Activated T-helper 2 cell treated with anti-CD3 and anti-CD28 coated beads, Interferon-gamma antibody, Interleukin-2, Interleukin-4, amounts not matched to agents 10 μg/mL and 5 μg/mL and 100 μg/mL, durations not matched to agents 14 hours and 24 hours and 36 hours (primary cell): ENCODE measurements around the gene AFF1. TPM values are rescaled to one million over a fixed set of nuclear protein-coding genes. Genes with fewer than 3 reads are reported as not detected.

Experiments used
- DNase-seq: peaks from one replicate; pipeline ENCODE4 v3.0.0; 2021; ENCODE audit warnings: low spot score
- H3K27ac Mint-ChIP-seq: one replicate; pipeline ENCODE4 v1.8.0; 2021; ENCODE audit warnings: mixed read lengths
- H3K27me3 Mint-ChIP-seq: one replicate; pipeline ENCODE4 v1.8.0; 2021; ENCODE audit warnings: low read depth, mixed read lengths
- H3K36me3 Mint-ChIP-seq: one replicate; pipeline ENCODE4 v1.8.0; 2021; ENCODE audit warnings: low read depth, mixed read lengths
- H3K4me1 Mint-ChIP-seq: one replicate; pipeline ENCODE4 v1.8.0; 2021; ENCODE audit warnings: low read depth, mixed read lengths
- H3K4me3 Mint-ChIP-seq: one replicate; pipeline ENCODE4 v1.8.0; 2021; ENCODE audit warnings: low read depth, mild to moderate bottlenecking, moderate library complexity, mixed read lengths
- H3K9me3 Mint-ChIP-seq: one replicate; pipeline ENCODE4 v1.8.0; 2021; ENCODE audit warnings: mixed read lengths
- intact Hi-C: fragments of 100-400 bp; cut with micrococcal nuclease; formaldehyde crosslinking; loops from one replicate; pipeline ENCODE4 v1.15.1; 2023
- total RNA-seq: library from RNA; stranded (reverse); gene quantifications from 2 replicates; pipeline ENCODE4 v1.2.3, GENCODE V29; 2022

The AFF1 gene
- total RNA-seq, 1 donor from 2014 or later = 60.4 TPM

DNA sequence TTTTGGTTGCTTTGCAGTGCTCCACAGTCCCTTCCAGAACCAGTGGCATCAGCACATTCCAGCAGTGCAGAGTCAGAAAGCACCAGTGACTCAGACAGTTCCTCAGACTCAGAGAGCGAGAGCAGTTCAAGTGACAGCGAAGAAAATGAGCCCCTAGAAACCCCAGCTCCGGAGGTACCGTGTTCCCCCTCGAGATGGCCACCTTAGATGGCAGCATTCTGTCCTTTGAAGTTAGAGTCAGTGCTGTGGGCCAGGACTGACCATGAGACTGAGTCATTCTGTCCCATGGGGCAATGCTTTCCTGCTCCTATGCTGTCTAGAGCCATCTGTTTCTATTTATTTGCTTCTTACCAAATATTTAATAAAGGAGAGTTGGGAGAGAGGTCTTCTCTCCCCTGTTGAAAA is 173.3 kb downstream of the AFF1 start:
- no peak for DNase-seq
- peaks cover 16% of the 10 kb centered on the region for H3K4me1 Mint-ChIP-seq
- no peaks in the 10 kb centered on the region for H3K9me3 Mint-ChIP-seq
- no peak overlapping the region for H3K4me3 Mint-ChIP-seq
- intact Hi-C loops = no loop called here
- no peak overlapping the region for H3K27ac Mint-ChIP-seq
- no peaks in the 10 kb centered on the region for H3K27me3 Mint-ChIP-seq
- H3K36me3 Mint-ChIP-seq = peaks cover 48% of the 10 kb centered on the region

DNA sequence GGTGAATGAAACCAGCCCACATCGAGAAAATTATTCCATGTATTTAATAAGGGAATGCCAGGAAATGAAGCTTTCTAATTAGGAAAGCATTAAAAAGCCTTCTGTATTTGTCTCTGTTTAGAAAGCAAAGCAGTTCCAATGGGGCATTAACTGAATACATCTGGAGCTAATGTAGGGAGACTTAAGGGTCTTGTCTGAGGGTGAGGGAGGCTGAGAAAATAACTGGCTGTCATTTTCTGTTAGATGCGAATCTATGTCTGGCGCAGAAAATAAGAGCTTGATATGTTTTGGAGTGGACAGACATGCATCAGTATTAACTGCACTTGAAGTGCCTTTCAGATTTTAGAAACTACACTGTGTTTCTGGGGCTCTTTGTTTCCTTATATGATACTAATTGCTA is 174.3 kb downstream of the AFF1 start:
- intact Hi-C loops = no loop called here
- Mint-ChIP-seq H3K36me3 (peaks cover 50% of the 10 kb centered on the region), H3K27ac (no peak overlapping the region), H3K4me3 (no peak overlapping the region), H3K9me3 (no peaks in the 10 kb centered on the region), H3K27me3 (no peaks in the 10 kb centered on the region), H3K4me1 (peaks cover 9% of the 10 kb centered on the region)
- DNase-seq = no peak

GRCh38 chr4:87109945-87110344 is 175.1 kb downstream of the AFF1 start:
- no peak overlapping the region for H3K27ac Mint-ChIP-seq
- peaks cover 56% of the 10 kb centered on the region for H3K36me3 Mint-ChIP-seq
- no peak overlapping the region for H3K4me3 Mint-ChIP-seq
- intact Hi-C loops = no loop called here
- no peaks in the 10 kb centered on the region for H3K9me3 Mint-ChIP-seq
- DNase-seq = no peak
- H3K27me3 Mint-ChIP-seq = no peaks in the 10 kb centered on the region
- H3K4me1 Mint-ChIP-seq = peaks cover 8% of the 10 kb centered on the region

DNA sequence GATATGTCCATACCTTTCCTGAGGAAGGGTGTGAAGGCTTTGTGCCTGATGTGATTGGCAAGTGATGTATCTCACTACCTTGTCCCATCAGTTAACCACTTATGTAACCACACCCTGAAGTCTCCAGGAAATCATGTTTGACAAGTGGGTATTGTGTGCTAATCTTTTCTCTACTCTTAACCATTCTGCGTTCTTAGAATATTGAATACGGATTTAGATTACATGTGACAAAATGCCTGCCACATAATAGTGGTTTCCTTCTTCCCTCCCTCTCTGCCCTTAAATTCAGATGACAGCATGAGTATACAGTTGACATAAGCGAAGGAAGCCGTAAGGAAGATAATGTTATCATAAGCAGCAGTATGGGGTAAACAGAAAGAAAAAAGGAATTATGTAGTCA is 177.3 kb downstream of the AFF1 start:
- no peak overlapping the region for H3K4me3 Mint-ChIP-seq
- no peak overlapping the region for H3K27ac Mint-ChIP-seq
- no peak for DNase-seq
- H3K4me1 Mint-ChIP-seq = peaks cover 7% of the 10 kb centered on the region
- peaks cover 66% of the 10 kb centered on the region for H3K36me3 Mint-ChIP-seq
- intact Hi-C loops = no loop called here
- no peaks in the 10 kb centered on the region for H3K27me3 Mint-ChIP-seq
- no peaks in the 10 kb centered on the region for H3K9me3 Mint-ChIP-seq

DNA sequence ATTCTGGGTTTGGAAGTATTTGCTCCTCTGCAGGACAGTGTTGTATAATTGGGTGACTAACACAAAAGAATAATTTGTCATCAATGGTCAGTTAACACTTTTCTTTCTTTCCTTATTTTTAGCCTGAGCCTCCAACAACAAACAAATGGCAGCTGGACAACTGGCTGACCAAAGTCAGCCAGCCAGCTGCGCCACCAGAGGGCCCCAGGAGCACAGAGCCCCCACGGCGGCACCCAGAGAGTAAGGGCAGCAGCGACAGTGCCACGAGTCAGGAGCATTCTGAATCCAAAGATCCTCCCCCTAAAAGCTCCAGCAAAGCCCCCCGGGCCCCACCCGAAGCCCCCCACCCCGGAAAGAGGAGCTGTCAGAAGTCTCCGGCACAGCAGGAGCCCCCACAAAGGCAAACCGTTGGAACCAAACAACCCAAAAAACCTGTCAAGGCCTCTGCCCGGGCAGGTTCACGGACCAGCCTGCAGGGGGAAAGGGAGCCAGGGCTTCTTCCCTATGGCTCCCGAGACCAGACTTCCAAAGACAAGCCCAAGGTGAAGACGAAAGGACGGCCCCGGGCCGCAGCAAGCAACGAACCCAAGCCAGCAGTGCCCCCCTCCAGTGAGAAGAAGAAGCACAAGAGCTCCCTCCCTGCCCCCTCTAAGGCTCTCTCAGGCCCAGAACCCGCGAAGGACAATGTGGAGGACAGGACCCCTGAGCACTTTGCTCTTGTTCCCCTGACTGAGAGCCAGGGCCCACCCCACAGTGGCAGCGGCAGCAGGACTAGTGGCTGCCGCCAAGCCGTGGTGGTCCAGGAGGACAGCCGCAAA is 179.6 kb downstream of the AFF1 start:
- H3K27ac Mint-ChIP-seq = no peak overlapping the region
- H3K36me3 Mint-ChIP-seq = peaks cover 54% of the 10 kb centered on the region

GRCh38 chr4:87116231-87116630 is 181.4 kb downstream of the AFF1 start:
- Mint-ChIP-seq H3K27me3 (no peaks in the 10 kb centered on the region), H3K9me3 (no peaks in the 10 kb centered on the region), H3K4me3 (no peak overlapping the region), H3K27ac (no peak overlapping the region), H3K36me3 (peaks cover 61% of the 10 kb centered on the region), H3K4me1 (peaks cover 7% of the 10 kb centered on the region)
- intact Hi-C loops = no loop called here
- DNase-seq = no peak

More for the DNA sequence above, 179.6 kb downstream of the AFF1 start:
- Mint-ChIP-seq H3K9me3 (no peaks in the 10 kb centered on the region), H3K27me3 (no peaks in the 10 kb centered on the region), H3K4me3 (no peak overlapping the region), H3K4me1 (peaks cover 4% of the 10 kb centered on the region)
- no peak for DNase-seq
- intact Hi-C loops = no loop called here

DNA sequence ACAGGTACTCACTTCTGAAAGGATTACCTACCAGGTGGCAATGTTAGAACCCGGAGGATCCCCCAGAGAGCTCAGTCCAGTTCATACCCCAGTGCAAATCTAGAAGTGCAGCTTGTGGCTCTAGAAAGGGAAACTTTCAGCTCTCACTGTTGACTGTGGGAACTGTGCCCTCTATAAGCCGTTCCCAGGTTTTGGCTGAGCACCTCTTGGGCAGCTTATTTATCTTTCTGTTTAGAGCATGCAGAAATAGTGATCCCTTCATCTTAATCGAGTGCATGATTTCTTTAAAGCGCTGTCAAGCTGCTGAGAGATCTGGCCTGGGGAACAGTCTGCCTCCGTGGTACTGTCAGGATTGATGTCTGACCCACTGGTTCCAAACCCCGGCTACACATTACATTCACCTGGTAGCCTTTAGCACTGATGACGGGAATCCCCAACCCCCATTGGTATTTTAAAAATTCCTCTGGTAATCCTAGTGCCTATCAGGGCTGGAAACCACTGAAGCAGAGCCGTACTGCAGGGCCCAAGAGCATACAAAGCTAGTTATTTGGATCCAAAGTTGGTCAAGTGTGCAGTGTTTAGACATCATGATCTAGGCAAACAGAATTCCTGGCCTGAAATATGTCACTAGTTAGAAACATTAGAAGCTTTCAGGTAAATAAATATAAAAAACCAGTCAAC is 182.4 kb downstream of the AFF1 start:
- Mint-ChIP-seq H3K4me1 (peaks cover 6% of the 10 kb centered on the region), H3K27me3 (no peaks in the 10 kb centered on the region), H3K9me3 (no peaks in the 10 kb centered on the region), H3K4me3 (no peak overlapping the region), H3K36me3 (peaks cover 55% of the 10 kb centered on the region), H3K27ac (no peak overlapping the region)
- intact Hi-C loops = no loop called here
- DNase-seq = no peak

DNA sequence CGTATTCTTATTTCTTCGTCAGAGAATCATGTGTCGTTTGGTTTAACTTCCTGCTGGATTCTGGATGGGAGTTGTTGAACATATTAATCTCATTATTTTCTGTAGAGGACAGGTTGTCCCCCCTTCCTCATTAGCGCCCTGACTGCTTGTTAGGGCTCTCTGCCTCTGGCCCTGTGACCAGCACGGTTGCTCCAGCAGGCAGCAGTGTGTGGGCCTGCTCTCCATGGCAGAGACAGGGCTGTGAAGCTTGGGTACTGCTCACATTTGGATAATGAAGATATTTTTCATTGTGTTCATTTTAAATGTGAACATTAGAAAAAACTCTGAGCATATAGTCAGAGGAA is 182.9 kb downstream of the AFF1 start:
- no peaks in the 10 kb centered on the region for H3K27me3 Mint-ChIP-seq
- H3K4me1 Mint-ChIP-seq = peaks cover 8% of the 10 kb centered on the region
- DNase-seq = no peak
- H3K4me3 Mint-ChIP-seq = no peak overlapping the region
- peaks cover 55% of the 10 kb centered on the region for H3K36me3 Mint-ChIP-seq
- intact Hi-C loops = no loop called here
- H3K27ac Mint-ChIP-seq = no peak overlapping the region
- no peaks in the 10 kb centered on the region for H3K9me3 Mint-ChIP-seq

DNA sequence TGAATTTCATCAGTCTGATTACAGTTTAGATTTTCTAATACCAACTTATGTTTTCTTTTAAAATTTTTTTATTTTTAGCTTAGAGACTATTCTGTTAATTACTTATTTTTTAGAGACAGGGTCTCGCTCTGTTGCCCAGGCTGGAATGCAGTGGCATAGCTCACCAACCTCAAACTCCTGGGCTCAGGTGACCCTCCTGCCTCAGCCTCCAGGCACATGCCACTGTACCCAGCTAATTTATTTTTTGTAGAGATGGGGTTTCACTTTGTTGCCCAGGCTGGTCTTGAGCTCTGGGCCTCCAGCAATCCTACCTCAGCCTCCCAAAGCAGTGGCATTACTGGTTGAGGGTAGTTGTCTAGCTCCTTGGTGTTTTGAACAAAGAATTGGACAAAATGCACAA is 183.6 kb downstream of the AFF1 start:
- H3K36me3 Mint-ChIP-seq = peaks cover 56% of the 10 kb centered on the region
- intact Hi-C loops = no loop called here
- no peak overlapping the region for H3K4me3 Mint-ChIP-seq
- no peak for DNase-seq
- H3K27me3 Mint-ChIP-seq = no peaks in the 10 kb centered on the region
- H3K9me3 Mint-ChIP-seq = no peaks in the 10 kb centered on the region
- no peak overlapping the region for H3K27ac Mint-ChIP-seq
- peaks cover 8% of the 10 kb centered on the region for H3K4me1 Mint-ChIP-seq

GRCh38 chr4:87118826-87119225 is 184.0 kb downstream of the AFF1 start:
- no peak overlapping the region for H3K27ac Mint-ChIP-seq
- no peak overlapping the region for H3K4me3 Mint-ChIP-seq
- peaks cover 8% of the 10 kb centered on the region for H3K4me1 Mint-ChIP-seq
- H3K27me3 Mint-ChIP-seq = no peaks in the 10 kb centered on the region
- H3K9me3 Mint-ChIP-seq = no peaks in the 10 kb centered on the region
- H3K36me3 Mint-ChIP-seq = peaks cover 58% of the 10 kb centered on the region
- intact Hi-C loops = no loop called here
- DNase-seq = no peak

- Mint-ChIP-seq H3K36me3 (peaks cover 54% of the 10 kb centered on the region), H3K27me3 (no peaks in the 10 kb centered on the region), H3K27ac (no peak overlapping the region), H3K4me3 (no peak overlapping the region), H3K9me3 (no peaks in the 10 kb centered on the region), H3K4me1 (peaks cover 8% of the 10 kb centered on the region)
- no peak for DNase-seq
- intact Hi-C loops = no loop called here
Observed at GRCh38 chr4:87120010-87120409, 185.2 kb downstream of the AFF1 start.

- no peak overlapping the region for H3K27ac Mint-ChIP-seq
- peaks cover 56% of the 10 kb centered on the region for H3K36me3 Mint-ChIP-seq
Observed at GRCh38 chr4:87120411-87121162, 185.8 kb downstream of the AFF1 start.

More at GRCh38 chr4:87120411-87121162, 185.8 kb downstream of the AFF1 start:
- H3K27me3 Mint-ChIP-seq = no peaks in the 10 kb centered on the region
- H3K9me3 Mint-ChIP-seq = no peaks in the 10 kb centered on the region
- intact Hi-C loops = no loop called here
- DNase-seq = no peak
- H3K4me3 Mint-ChIP-seq = no peak overlapping the region
- peaks cover 8% of the 10 kb centered on the region for H3K4me1 Mint-ChIP-seq
